OCI-LY7 (cell line): ENCODE data around the gene PITPNC1.

ENCODE experiments used
- CTCF ChIP-seq: fragments of 200-600 bp; sonication (generic); conservative IDR thresholded peaks from 2 replicates; pipeline ENCODE4 v1.5.1; 2014; ENCODE audit warnings: mild to moderate bottlenecking, antibody characterized with exemption, low read length, moderate library complexity, mixed read lengths
- EZH2phosphoT487 ChIP-seq: fragments of 200-600 bp; sonication (generic); IDR thresholded peaks from 2 replicates; pipeline ENCODE4 v1.6.1; 2018; ENCODE audit warnings: low read depth, borderline replicate concordance, mild to moderate bottlenecking, mixed run types, antibody characterized with exemption, low read length, moderate library complexity, mixed read lengths

DNA sequence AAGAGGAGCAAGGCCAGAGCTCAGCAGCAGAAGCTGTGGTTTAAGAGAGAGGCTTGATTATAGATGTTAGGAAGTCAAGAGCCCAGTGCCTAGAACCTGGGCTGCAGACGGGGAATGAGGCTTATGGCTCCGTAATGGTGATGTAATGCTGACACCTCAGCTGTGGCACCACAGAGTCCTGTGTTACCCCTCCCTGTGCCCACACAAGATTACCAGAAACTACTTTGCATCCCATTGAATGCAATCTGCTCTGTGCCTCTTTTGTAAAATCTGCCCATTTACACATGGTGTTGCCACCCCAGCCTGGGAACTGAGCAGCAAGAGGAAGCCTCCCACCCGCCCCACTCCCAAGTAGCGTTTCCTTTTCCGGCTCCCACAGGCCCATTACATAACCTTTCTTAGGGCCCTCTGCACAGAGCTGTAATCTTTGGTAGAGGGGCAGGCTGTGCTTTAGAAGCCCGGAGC lies 57.0 kb downstream of the PITPNC1 start:
- TF ChIP-seq CTCF (no peak), EZH2phosphoT487 (no peak)
